Measurements from ENCODE around the gene RSPH1. TPM values are rescaled to one million over a fixed set of nuclear protein-coding genes. Genes with fewer than 3 reads are reported as not detected.
A peak's percentile ranks its signal among the peaks of the same experiment; 100 is the strongest.

RSPH1 gene
- total RNA-seq, 1 experiment from 2014 or later: 0.31 TPM

- DNase-seq: no peak
- Histone ChIP-seq H3K14ac (ENCODE audit: insufficient read depth, low read length) (no peak overlapping the region), H4K5ac (ENCODE audit: insufficient read length, low read depth, low read length) (no peak overlapping the region), H3T11ph (ENCODE audit: low read length) (no peak overlapping the region), H3K4me1 (ENCODE audit: insufficient read depth, low read length) (no peaks in the 10 kb centered on the region; the same call in 1 of the 2 replicates), H3K23me2 (ENCODE audit: insufficient read length, low read depth, low read length, poor library complexity, severe bottlenecking) (peaks cover 12% of the 10 kb centered on the region), H3K79me1 (ENCODE audit: insufficient read depth, low read depth, low read length, poor library complexity, severe bottlenecking) (no peaks in the 10 kb centered on the region), H3K9ac (ENCODE audit: extremely low read depth, insufficient read length, low read length) (no peak overlapping the region), H4K91ac (ENCODE audit: insufficient read length, low read depth, low read length) (no peak overlapping the region), H3K27ac (ENCODE audit: insufficient read length, low read depth, low read length) (no peak overlapping the region), H3K4ac (ENCODE audit: low read depth, low read length) (no peak overlapping the region), H2BK20ac (ENCODE audit: low read depth, low read length, poor library complexity, severe bottlenecking) (no peak overlapping the region), H2BK5ac (ENCODE audit: insufficient read length, low read length) (no peak overlapping the region), H3K27me3 (ENCODE audit: insufficient read depth, low read length) (no peaks in the 10 kb centered on the region), H4K20me1 (ENCODE audit: control insufficient read depth, insufficient read depth, insufficient read length) (no peaks in the 10 kb centered on the region), H4K8ac (replicated peaks; ENCODE audit: insufficient read length, low read depth, low read length) (no peak overlapping the region), H3K23ac (ENCODE audit: insufficient read length, low read depth, low read length) (no peak overlapping the region), H3K79me2 (ENCODE audit: insufficient read depth, low read length) (no peaks in the 10 kb centered on the region), H2AFZ (ENCODE audit: low read length) (no peak overlapping the region), H2AK5ac (ENCODE audit: insufficient read length, low read length) (no peak overlapping the region), H3K18ac (ENCODE audit: insufficient read length, low read depth, low read length) (no peak overlapping the region), H3K4me2 (ENCODE audit: insufficient read depth, insufficient read length, low read length) (peak overlapping the region; percentile 73), H3K9me3 (ENCODE audit: control insufficient read depth, low read depth, low read length) (no peaks in the 10 kb centered on the region), H2BK15ac (ENCODE audit: low read depth, low read length) (no peak overlapping the region), H2BK12ac (ENCODE audit: insufficient read length, low read depth, low read length) (no peak overlapping the region), H3K56ac (ENCODE audit: insufficient read length, low read depth, low read length) (no peak overlapping the region), H2BK120ac (ENCODE audit: low read depth, low read length, poor library complexity, severe bottlenecking) (no peak overlapping the region)
- TF ChIP-seq CTCF (conservative IDR thresholded peaks at IDR 0.05): 0 out of 3 replicates have a peak, but pooled peaks have one; percentile 7
- no peaks in the 10 kb centered on the region for H3K9me3 Mint-ChIP-seq
- H3K4me1 Mint-ChIP-seq: peaks cover 21 to 29% of the 10 kb centered on the region in 2 experiments
- H3K27me3 Mint-ChIP-seq (ENCODE audit: low read depth): peaks cover 8% of the 10 kb centered on the region
- no CpG with 5 or more reads among the region's 18 CpGs for WGBS (ENCODE audit: extremely low coverage, insufficient read length, low lambda C conversion rate)
- H3K36me3 Mint-ChIP-seq (ENCODE audit: insufficient read depth in 1 of 3, low read depth in 3 of 3): no peaks in the 10 kb centered on the region
- peak overlapping the region; percentile 83 to 91 for H3K4me3 Mint-ChIP-seq
- H3K27ac Mint-ChIP-seq: peak overlapping the region in 2 of 3 experiments; percentile 31 to 69; a peak in 3 of 7 replicates
Observed at GRCh38 chr21:42495765-42496119, 282 bp downstream of the RSPH1 start.

Data from H9 (cell line).